Skeletal muscle cell (primary cell): ENCODE measurements around the gene SLC9A6.
"Not testable (repeated sequence)": the region's sequence is repeated elsewhere in the genome, so short reads cannot be mapped to it uniquely, and the experiment has no call there.

Experiments
- DNase-seq: peaks from one replicate; pipeline ENCODE4 v3.0.0-alpha.2; 2010; ENCODE audit warnings: low read depth
- H3K4me3 ChIP-seq: 2 replicates; pipeline ENCODE4 v1.5.1; 2011; ENCODE audit warnings: low read depth, mild to moderate bottlenecking, control low read depth, low read length, moderate library complexity

SLC9A6 gene

DNA sequence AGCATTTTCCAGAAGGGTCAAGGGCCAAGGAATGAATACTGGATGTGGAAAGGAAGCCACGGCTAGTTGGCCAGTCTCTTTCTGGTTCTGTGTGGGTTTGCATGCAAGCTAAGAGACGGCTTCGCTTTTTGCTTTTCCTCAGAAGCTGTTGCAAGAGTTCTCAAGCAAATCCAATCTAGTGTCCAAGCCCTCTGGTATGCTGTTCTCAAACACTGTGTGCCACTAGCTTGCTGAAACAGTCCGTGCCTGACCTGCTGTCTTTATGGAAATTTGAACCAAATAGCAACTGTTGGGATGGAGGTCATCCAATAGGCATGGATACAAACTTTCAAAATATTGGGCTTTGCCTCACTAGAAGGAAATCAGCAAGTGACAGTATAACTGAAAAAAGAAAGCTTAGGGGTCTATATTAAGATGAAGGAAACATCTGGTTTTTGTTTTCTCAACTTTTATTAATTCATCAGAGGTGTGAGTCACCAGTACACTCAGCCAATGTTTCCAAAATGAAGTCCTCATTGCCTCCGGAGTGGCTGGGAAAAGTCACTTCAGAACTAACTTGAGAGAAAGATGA is 70.5 kb downstream of the SLC9A6 start:
- DNase-seq: peak; percentile 66
- H3K4me3 ChIP-seq: no peak overlapping the region

DNA sequence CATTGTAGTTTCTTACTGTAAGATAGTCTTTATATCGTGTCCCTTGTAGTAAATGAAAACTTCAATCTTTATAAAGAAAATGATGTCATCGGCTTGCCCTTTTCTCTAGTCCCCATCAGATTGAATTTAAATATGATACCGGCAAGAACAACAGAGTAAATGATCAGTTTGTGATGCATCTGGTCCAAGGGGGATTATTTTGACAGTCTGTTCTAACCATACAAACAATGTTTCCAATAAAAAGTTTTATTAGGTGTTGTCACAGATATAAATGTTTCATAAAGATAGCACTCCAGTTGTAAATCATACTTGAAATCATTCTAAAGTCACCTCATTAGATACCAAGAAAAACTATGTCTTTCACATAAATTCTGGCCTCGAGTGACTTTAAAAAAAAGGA is 72.3 kb downstream of the SLC9A6 start:
- DNase-seq: no peak
- no peak overlapping the region for H3K4me3 ChIP-seq

DNA sequence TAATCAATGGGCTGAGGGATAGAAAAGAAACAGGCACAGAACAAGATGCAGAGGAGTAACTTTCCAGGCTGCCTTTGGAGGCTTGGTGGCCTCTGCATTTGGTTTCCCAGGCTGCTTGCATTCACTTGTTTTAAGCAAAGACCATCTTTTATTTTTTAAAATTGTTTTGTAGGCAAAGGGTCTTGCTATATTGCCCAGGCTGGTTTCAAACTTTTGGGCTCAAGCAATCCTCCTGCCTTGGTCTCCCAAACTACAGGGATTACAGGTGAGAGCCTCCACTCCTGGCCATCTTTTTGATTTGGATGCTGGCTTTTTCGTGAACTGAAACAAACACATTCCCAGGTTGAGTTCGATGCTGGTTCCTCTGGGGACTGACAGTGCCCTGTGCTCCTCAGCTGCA is 74.1 kb downstream of the SLC9A6 start:
- DNase-seq: no peak
- no peak overlapping the region for H3K4me3 ChIP-seq

DNA sequence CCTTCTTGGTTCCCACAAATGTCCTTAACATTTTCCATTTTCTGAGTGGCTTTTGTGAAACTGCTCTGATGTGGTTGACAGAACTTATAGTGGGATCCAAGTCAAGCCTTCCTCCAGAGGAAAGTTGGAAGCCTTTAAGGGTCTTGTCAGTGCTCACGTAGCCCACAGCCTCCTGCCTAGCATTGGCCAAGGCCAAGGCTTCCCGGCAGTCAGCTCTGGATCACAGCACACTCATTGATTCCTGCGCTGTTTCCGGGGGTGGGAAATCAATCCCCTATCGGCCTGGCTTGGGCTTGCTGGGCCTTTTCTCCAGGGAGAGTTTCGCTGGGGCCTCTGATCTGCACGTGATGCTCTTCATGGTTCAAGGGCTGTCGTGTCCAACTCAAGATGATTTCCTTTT is 76.1 kb downstream of the SLC9A6 start:
- no peak overlapping the region for H3K4me3 ChIP-seq
- no peak for DNase-seq

DNA sequence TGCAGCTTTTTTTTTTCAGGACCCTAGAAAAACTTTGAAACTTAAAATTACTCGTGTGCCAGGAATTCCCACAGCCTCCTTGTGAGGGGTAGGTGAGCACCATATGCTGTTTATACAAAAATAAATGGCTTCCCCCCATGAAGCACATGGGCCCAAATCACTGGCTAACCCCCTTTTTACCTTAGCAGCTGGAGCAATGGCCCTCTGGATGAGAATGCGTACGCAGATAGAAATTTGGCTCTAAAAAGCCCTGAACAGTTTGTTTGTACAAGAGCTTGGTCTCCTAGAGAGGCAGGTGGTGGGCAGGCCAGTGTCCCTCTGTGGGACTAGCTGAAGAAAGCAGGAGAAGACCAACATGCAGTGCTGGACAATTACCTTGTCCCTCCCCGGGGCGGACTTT is 76.5 kb downstream of the SLC9A6 start:
- H3K4me3 ChIP-seq: no peak overlapping the region
- no peak for DNase-seq

DNA sequence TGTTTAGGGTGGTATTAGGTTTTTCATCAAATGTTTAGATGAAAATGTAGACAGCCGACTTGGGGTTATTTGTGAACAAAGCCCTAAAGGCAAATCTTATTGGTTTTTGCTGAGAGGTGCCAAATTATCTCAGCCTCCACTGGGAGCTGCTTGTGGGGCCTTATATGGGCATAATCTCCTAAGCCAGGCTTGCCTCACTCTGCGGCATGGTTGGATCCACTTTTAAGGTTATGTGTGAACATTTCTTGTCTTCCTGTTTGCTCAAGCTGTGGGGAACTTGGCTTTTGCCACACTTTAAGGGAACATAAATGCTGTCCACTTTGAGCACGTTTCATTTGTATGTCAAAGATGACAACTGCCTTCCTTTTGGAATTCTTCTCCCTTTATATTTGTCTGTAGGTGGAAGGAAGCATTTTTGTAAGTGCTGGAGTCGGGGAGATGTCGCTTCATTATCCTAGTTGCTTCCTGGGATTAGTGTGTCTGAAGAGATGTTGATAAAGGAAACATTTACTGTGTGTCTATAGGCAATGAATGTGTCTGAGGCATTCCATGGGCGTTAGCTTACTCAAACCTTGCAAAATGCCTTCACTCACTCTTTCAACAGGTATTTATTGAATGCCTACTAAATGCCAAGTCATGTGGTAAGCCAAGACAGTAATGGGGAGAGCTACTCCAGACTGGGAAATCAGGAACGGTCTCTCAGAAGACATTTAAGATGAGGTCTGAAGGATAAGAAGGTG is 78.3 kb downstream of the SLC9A6 start:
- peak; percentile 52 for DNase-seq
- no peak overlapping the region for H3K4me3 ChIP-seq

DNA sequence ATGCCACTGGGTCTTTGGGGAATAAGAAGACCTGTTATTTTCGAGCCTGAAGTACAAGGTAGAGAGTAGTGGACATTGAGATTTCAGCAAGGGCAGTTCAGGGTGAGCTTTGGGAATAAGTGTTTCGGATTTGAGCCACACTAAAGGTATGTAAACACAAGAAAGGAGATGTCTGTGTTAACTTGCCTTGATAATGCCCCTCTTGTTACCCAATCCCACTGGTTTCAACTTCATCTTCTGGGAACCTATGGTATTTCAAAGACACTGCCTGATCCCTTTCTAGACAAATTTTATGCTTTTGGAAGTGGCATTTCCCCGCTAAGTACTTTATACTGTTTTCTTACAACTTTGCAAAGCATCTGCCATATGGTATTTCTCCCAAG is 79.4 kb downstream of the SLC9A6 start:
- no peak for DNase-seq
- no peak overlapping the region for H3K4me3 ChIP-seq

DNA sequence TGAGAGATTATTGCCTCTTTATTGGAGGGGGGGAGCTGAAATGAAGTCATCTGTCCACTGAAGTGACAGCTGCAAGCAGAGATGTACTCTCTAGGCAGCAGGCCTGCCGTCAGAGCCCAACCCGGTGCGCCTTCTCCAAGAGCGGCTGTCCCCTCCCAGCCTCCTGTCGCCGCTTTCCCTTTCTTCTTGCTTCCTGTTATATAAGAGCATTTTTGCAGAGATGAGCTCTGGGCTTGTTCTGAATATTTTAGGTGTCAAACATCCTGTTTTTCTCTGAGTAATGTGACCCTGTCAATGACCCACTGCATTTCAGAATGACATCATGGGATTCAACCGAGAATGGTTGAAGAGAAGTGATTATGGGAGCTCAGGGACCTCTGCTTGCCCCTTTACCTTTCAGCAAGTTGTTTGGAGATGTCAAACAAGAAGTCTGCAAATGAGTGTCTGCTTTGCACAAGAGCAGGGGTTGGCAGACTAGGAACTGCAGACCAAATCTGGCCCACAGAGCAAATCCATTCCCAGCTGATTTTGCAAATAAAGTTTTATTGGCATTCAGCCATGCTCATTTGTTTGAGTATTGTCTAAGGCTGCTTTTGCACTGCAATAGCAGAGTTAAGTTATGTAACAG is 79.9 kb downstream of the SLC9A6 start:
- no peak overlapping the region for H3K4me3 ChIP-seq
- DNase-seq: peak; percentile 85

DNA sequence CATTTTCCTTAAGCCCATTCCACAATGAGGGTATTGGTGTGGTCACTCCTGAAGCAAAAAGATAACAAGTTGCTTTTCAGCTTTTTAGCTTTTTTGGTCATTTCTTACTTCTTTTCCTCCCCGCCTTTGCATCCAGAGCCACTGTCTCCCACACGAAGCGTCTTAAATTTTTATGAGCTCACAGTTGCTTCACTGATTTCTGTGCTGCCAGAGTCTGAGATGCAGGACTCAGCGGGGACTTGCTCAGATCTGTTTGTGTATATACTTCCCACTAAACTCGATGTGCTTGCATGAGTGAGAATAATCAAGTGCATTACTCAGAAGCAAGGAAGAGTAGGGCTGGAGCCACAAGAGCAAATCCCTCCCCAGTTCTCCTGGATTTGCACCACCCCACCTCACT is 81.9 kb downstream of the SLC9A6 start:
- H3K4me3 ChIP-seq: no peak overlapping the region
- no peak for DNase-seq

DNA sequence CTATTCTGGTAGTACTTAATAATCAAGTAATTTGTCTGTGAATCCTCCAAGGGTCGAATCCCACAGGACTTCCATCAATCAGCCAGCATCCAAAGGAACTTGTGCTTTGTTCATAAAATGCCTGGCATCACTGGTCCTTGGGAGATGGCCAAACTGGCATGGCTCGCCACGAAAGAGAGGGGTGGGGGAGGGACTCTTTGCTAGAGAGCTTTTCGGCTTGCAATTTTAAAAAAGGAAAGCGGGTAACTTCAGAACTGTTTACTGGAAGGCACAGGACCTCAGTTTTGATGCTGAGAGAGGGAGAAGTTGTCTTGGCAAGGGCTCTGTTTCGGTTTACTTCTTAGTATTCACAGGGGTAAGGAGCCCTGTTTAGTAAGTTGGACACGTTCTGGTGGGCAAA is 82.7 kb downstream of the SLC9A6 start:
- DNase-seq: no peak
- H3K4me3 ChIP-seq: no peak overlapping the region

DNA sequence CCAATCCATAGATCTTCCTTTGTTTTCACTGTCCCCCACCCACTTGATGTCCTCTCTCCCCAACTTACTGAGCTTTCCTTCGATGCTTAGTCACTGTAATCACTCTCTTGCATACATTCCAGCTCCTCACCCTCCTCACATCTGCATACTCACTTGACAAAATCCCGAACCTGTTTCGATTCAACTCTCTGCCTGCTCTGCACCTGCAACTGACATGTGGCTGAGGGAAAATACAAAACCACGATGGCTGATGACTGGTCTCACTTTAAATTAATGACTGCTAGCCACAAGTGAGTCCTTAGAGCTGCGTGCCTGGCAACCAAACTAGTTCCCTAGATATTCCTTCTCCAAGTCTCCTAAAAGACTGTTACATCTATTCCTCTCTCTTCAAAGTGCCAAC is 91.7 kb downstream of the SLC9A6 start:
- H3K4me3 ChIP-seq: no peak overlapping the region
- DNase-seq: no peak

DNA sequence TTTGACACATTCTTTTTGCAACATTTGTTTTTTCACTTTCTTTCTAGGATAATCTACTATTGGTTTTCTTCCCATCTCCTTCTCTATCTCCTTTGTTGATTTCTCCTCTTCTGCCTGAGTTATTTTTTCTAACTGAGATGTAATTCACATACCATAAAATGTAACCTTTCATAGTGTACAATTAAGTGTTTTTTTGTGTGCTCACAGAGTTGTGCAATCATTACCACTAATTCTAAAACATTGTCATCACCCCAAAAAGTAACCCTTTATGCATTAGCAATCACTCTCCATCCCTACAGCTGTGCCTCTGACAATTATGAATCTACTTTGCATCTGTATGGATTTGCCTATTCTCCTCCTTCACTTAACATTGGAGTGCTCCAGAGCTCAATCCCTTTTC is 95.5 kb downstream of the SLC9A6 start:
- no peak overlapping the region for H3K4me3 ChIP-seq
- no peak for DNase-seq

DNA sequence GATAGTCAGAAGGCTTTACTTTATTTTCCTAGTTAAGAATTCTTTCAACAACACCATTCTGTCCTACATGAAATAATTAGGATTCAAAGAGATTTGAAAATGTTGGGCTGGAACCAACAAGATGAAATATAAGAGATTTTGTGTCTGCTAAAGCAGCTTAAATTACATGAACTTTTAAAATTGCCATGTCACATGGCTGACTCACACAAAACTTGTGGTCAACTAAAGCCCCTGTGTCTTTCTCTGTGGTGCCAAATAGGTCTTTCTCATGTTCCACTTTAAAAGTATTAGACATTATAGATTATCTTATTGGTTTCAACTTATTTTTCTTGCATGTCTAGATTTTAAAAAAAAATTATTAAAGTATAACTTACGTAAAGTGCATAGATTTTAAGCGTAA is 101.3 kb downstream of the SLC9A6 start:
- no peak for DNase-seq
- H3K4me3 ChIP-seq: no peak overlapping the region

DNA sequence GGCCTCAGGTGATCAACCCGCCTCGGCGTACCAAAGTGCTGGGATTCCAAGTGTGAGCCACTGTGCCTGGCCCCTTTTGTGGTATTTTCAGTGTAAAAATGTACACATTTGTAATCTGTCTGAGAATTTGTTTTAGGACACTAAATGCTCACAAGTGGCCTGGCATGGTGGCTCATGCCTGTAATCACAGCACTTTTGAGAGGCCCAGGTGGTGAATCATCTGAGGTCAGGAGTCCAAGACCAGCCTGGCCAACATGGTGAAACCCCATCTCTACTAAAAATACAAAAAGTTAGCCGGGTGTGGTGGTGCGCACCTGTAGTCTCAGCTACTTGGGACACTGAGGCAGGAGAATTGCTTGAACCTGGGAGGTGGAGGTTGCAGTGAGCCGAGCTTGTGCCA is 106.7 kb downstream of the SLC9A6 start:
- DNase-seq, H3K4me3 ChIP-seq: not testable (repeated sequence)

DNA sequence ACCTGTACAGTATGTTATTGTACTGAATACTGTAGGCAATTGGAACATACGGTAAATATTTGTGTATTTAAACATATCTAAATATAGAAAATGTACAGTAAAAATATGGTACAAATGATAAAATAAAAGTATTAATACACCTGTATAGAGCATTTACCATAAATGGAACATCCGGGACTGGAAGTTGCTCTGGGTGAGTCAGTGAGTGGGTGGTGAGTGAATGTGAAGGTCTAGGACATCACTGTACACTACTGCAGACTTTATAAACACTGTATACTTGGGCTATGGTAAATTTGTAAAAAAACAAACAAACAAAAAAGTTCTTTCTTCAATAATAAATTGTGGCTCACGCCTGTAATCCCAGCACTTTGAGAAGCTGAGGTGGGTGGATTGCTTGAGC is 109.7 kb downstream of the SLC9A6 start:
- DNase-seq: no peak
- H3K4me3 ChIP-seq: no peak overlapping the region
